ENCODE results near the gene GAPVD1.
A peak's percentile ranks its signal among the peaks of the same experiment; 100 is the strongest.

GAPVD1 gene

GRCh38 chr9:125400725-125401716, 139.4 kb downstream of the GAPVD1 start:
- DNase-seq (ENCODE audit: low read depth in 2 of 2), result no peak

GRCh38 chr9:125404733-125405132, 143.1 kb downstream of the GAPVD1 start:
- DNase-seq (ENCODE audit: low read depth in 2 of 2), result no peak

- DNase-seq (ENCODE audit: low read depth in 2 of 2), result no peak
Measured at GRCh38 chr9:125405938-125406809, 144.5 kb downstream of the GAPVD1 start.

GRCh38 chr9:125406810-125407087, 145.1 kb downstream of the GAPVD1 start:
- no peak for DNase-seq (ENCODE audit: low read depth in 2 of 2)

GRCh38 chr9:125407432-125407973, 145.9 kb downstream of the GAPVD1 start:
- DNase-seq (ENCODE audit: low read depth in 2 of 2), result no peak

- DNase-seq (ENCODE audit: low read depth in 2 of 2), result peak; percentile 73 to 82
Measured at GRCh38 chr9:125407974-125408900, 146.6 kb downstream of the GAPVD1 start.

GRCh38 chr9:125409217-125409636, 147.6 kb downstream of the GAPVD1 start:
- no peak for DNase-seq (ENCODE audit: low read depth in 2 of 2)

GRCh38 chr9:125409637-125410521, 148.3 kb downstream of the GAPVD1 start:
- peak in 1 of 2 donors; percentile 7 for DNase-seq (ENCODE audit: low read depth in 2 of 2)

GRCh38 chr9:125410522-125410894, 148.9 kb downstream of the GAPVD1 start:
- no peak for DNase-seq (ENCODE audit: low read depth in 2 of 2)

GRCh38 chr9:125411171-125411756, 149.6 kb downstream of the GAPVD1 start:
- DNase-seq (ENCODE audit: low read depth in 2 of 2), result no peak

GRCh38 chr9:125412166-125412565, 150.5 kb downstream of the GAPVD1 start:
- no peak for DNase-seq (ENCODE audit: low read depth in 2 of 2)

GRCh38 chr9:125413579-125413978, 152.0 kb downstream of the GAPVD1 start:
- no peak for DNase-seq (ENCODE audit: low read depth in 2 of 2)

- DNase-seq (ENCODE audit: low read depth in 2 of 2), result no peak
Measured at GRCh38 chr9:125415583-125416460, 154.2 kb downstream of the GAPVD1 start.

GRCh38 chr9:125416517-125416916, 154.9 kb downstream of the GAPVD1 start:
- DNase-seq (ENCODE audit: low read depth in 2 of 2), result no peak
